HL-60/S4 (cell line): Measurements from ENCODE around the gene COX14.
"Not testable (repeated sequence)": the region's sequence is repeated elsewhere in the genome, so short reads cannot be mapped to it uniquely, and the experiment has no call there.

Experiments
- in situ Hi-C: fragments of 300-500 bp; cut with MboI; formaldehyde crosslinking; loops from 2 replicates; pipeline ENCODE4 v1.14.3; 2022; ENCODE audit warnings: low sequenced_read_pairs

Gene COX14

GRCh38 chr12:50106907-50107306 is 5.1 kb upstream of the COX14 start:
- in situ Hi-C loops, result no loop called here

DNA sequence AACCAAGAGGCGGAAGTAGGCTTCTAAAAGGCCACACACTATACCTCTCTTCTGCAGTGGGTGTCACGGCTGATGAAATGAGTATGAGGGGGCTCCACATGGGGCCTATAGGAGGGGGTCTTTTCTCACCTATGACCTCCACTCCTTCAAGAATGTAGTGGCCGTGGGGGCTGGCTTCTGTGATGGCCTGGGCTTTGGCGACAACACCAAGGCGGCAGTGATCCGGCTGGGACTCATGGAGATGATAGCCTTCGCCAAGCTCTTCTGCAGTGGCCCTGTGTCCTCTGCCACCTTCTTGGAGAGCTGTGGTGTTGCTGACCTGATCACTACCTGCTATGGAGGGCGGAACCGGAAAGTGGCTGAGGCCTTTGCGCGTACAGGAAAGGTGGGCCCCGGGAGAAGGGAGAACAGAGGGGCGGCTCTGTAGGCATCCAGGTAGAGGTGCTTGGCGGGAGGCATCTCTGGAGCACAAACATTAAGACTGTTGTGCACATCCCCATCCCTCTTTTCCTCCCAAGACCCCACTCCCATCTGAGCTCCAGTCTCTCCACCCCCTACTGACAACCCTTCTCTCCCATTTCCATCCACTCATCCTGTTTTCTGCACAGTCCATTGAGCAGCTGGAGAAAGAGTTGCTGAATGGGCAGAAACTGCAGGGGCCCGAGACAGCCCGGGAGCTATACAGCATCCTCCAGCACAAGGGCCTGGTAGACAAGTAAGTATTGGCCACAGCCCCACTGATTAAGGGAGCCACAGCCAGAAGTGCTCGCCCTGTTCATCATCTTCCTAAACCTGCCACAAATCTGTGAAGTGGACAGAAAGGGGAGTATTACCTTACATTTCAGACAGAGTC is 4.4 kb upstream of the COX14 start:
- in situ Hi-C loops, result no loop called here

DNA sequence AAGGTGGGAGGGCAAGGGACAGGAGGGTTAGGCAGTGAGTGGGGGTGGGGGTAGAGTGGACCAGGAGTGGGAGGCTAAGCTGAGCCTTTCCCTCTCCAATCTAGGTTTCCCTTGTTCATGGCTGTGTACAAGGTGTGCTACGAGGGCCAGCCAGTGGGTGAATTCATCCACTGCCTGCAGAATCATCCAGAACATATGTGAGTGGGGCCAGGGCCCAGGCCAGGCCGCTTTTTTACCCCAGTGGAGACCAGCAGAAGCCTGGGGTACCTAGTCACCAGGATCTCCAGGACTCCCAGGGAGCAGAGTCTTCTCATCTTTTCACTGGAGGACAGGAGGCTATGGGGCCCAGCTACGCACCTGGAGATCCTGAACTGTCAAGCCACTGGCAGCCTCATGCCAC is 2.7 kb upstream of the COX14 start:
- in situ Hi-C loops, result no loop called here

DNA sequence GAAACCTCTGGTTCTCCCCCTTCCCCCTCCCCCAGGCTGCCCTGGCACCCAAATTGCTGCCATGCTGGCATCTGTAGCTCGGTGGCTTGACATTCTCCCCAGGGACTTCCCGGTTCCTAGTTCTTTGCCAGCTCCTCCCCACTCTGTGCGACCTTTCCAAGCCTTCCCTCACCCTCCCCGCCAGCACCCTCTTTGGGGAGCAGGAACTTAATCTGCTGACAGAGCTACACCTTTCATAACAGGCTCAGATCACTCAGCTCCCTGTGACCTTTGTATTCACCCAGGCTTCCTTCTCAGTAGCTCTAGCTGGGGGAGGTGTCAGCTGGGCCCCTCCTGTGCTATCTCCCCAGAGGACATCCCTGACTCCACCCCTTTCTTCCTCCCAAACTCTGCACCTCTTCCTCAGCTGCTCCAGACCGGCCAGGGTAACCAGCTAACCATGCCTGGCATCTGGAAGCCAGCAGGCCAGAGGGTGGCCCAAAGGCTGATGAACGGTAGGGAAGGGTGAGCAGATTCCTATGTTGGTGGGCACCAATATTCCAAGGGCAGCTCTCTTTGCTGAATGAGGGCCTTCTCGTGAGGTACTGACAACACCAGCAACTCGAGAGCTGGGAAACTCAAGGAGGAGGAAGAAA is 1.8 kb upstream of the COX14 start:
- in situ Hi-C loops, result no loop called here

DNA sequence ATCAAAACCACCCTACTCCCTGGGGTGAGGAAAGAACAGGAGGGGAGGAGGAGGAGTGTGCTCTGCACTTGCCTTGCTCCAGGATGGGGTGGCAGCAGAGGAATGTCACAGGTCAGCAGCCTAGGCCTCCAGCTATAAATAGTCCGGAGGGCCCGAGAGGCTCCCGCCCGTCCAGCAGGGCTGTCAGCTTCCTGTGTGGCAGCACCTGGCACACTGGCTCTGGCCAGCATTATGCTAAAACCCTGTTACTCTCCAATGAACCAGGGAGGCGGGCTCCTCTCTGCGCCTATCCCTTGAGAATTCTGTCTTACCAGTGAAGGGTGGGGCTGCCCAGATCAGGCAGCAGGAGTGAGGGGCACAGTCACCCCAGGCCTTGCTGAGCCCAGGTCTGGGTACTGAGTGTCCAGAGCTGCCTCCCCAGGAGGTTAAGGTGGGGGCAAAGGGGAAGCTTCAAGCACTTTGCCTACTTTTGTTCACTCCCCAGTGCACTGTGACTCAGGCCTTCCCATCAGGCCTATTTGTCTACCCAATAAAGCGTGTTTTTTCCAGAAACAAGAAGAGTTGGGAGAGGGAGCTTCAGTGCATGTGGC is 1.2 kb upstream of the COX14 start:
- in situ Hi-C loops, result no loop called here

GRCh38 chr12:50111395-50111692 is 692 bp upstream of the COX14 start:
- in situ Hi-C loops, result no loop called here

- in situ Hi-C loops, result no loop called here
These were observed 601 bp downstream of the COX14 start for GRCh38 chr12:50112456-50113218.

DNA sequence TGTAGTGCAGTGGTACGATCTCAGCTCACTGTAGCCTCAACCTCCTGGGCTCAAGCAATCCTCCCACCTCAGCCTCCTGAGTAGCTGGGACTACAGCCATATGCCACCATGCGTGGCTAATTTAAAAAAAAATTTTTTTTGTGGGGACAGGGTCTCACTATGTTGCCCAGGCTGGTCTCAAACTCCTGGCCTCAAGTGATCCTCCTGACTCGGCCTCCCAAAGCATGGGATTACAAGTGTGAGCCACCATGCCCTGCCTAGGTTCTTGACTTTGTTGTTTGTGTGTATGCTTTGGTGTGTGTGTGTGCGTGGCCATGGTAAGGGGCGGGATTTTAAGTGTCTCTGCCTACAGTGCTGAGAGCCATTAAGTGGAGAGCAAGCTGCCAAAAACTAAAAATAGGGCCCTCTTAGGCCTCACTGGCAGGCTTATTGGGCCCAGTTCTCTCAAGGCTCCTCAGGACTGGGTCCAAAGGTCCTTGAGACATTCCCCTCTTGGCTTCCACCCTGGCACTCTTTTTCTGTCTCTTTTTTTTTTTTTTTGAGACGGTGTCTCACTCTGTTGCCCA is 5.1 kb downstream of the COX14 start:
- in situ Hi-C loops, result no loop called here

DNA sequence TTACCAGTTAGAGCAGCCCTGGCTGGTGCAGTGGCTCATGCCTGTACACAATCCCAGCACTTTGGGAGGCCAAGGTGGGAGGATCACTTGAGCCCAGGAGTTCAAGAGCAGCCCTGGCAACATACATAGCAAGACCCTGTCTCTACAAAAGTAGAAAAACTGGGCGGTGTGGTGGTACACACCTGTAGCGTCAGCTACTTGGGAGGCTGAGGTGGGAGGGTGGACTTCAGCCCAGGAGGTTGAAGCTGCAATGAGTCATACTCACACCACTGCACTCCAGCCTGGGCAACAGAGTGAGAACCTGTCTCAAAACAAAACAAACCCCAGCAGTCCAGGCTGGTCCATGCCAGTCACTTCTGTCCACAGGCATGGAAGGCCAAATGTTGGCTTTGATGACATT is 7.4 kb downstream of the COX14 start:
- in situ Hi-C loops, result no loop called here

- in situ Hi-C loops, result no loop called here
These were observed 8.5 kb downstream of the COX14 start for GRCh38 chr12:50120521-50120920.

DNA sequence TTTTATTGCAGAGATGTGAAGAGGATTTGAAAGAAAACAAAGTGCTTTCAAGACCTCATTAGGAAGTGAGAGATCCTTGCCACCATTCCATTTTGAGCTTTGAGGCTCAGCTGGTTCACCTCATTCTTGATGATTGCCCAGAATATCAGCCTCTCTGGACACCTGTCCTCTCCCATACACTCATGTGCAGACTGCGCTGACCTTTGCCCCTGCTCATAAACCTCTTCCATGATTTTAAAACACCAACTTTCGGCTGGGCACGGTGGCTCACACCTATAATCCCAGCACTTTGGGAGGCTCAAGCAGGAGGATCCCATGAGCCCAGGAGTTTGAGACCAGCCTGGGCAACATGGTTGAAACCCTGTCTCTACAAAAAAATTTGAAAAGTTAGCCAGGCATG is 8.9 kb downstream of the COX14 start:
- in situ Hi-C loops, result no loop called here

- in situ Hi-C loops, result no loop called here
These were observed 9.6 kb downstream of the COX14 start for GRCh38 chr12:50121641-50122040.

DNA sequence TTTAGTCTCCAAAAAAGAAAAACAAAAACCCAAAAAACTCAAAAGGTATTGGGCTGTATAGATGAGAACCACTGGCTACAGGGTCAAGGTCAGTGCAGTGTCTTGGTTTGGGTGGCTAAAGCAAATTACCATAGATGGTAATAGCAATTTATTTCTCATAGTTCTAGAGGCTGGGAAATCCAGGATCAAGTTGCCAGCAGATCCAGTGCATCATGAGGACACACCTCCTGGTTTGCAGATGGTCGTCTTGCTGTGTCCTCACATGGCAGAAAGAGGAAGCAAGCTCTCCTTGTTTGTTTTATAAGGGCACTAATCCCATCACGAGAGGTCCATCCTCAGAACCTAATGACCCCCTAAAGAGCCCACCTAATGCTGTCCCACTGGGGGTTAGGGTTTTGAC is 11.2 kb downstream of the COX14 start:
- in situ Hi-C loops, result no loop called here

GRCh38 chr12:50127546-50127945 is 15.5 kb downstream of the COX14 start:
- in situ Hi-C loops, result no loop called here

GRCh38 chr12:50129290-50129689 is 17.3 kb downstream of the COX14 start:
- in situ Hi-C loops, result no loop called here

DNA sequence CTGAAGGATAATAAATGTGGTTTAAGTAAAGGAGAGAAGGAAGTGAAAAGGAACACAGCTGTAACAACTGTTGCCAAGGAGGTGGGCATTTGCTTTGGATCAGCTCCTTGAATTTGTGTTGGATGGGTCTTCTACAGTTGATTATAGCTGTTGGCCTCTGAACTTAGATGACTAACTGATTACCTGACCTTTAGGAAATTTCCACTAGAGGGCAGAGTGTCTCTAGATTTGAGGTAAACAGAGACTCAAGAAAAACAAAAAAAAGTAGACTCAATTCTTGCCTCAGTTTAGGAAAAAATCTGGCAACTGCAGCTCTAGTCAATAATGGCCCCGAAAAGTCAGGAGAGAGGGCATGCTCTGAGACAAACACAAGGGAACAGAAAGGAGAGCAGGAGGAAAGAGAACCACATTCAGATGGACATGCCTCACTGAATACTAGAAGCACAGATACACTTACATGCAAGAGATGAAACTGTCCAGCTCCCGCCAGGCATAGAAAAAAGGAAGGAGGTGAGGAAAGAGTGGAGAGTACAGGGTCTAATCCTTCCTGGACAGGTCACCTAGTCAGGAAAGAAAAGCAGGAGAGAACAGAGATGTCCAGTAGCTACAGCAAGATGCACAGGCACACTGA is 20.6 kb downstream of the COX14 start:
- in situ Hi-C loops, result no loop called here

GRCh38 chr12:50142993-50143392 is 31.0 kb downstream of the COX14 start:
- in situ Hi-C loops, result no loop called here

GRCh38 chr12:50145439-50145838 is 33.4 kb downstream of the COX14 start:
- in situ Hi-C loops, result no loop called here

DNA sequence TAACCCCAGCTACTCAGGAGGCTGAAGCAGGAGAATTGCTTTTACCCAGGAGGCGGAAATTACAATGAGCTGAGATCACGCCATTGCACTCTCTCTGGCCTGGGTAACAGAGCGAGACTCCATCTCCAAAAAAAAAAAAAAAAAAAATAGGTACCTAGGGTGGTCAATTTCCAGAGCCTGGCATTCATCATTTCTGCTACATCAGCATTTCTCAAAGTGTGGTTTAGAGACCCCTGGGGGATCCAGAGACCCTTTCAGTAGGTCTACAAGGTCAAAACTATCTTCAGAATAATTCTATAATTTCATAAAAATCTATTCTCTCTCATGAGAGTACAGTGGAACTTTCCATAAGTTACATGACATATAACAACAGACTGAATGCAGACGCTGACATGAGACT is 35.2 kb downstream of the COX14 start:
- in situ Hi-C loops, result no loop called here

GRCh38 chr12:50148011-50148410 is 36.0 kb downstream of the COX14 start:
- in situ Hi-C loops, result not testable (repeated sequence)

GRCh38 chr12:50149311-50149710 is 37.3 kb downstream of the COX14 start:
- in situ Hi-C loops, result no loop called here
